Neural progenitor cell (in vitro differentiated cells): Measurements from ENCODE around the gene DRICH1.
"Not testable (repeated sequence)": the region's sequence is repeated elsewhere in the genome, so short reads cannot be mapped to it uniquely, and the experiment has no call there.

Source experiments
- EZH2 ChIP-seq: fragments of 200-600 bp; sonication (generic); IDR thresholded peaks from 2 replicates; pipeline ENCODE4 v1.6.1; 2017; ENCODE audit warnings: antibody characterized with exemption, mild to moderate bottlenecking, moderate library complexity
- EZH2phosphoT487 ChIP-seq: fragments of 200-600 bp; sonication (generic); IDR thresholded peaks from 2 replicates; pipeline ENCODE4 v1.6.1; 2017; ENCODE audit warnings: antibody characterized with exemption

- not testable (repeated sequence) for TF ChIP-seq EZH2phosphoT487, EZH2
Measured at GRCh38 chr22:23597576-23598268, 34.4 kb downstream of the DRICH1 start.
